ENCODE results near the gene IDE.

IDE gene

GRCh38 chr10:92562424-92562823, 11.5 kb downstream of the IDE start:
- DNase-seq = no peak

GRCh38 chr10:92559046-92559445, 14.8 kb downstream of the IDE start:
- no peak for DNase-seq

GRCh38 chr10:92553959-92554358, 19.9 kb downstream of the IDE start:
- no peak for DNase-seq

- DNase-seq = no peak
These were observed 21.6 kb downstream of the IDE start for GRCh38 chr10:92552310-92552709.

- DNase-seq = no peak
These were observed 23.0 kb downstream of the IDE start for GRCh38 chr10:92550924-92551323.

GRCh38 chr10:92547676-92548075, 26.2 kb downstream of the IDE start:
- no peak for DNase-seq

- DNase-seq = no peak
These were observed 28.3 kb downstream of the IDE start for GRCh38 chr10:92545556-92545955.

GRCh38 chr10:92544296-92544695, 29.6 kb downstream of the IDE start:
- peak; percentile 6 for DNase-seq

GRCh38 chr10:92542458-92542857, 31.4 kb downstream of the IDE start:
- DNase-seq = no peak

GRCh38 chr10:92541583-92541982, 32.3 kb downstream of the IDE start:
- DNase-seq = no peak

GRCh38 chr10:92538231-92538958, 35.5 kb downstream of the IDE start:
- no peak for DNase-seq

GRCh38 chr10:92530891-92531535, 42.9 kb downstream of the IDE start:
- DNase-seq = no peak

GRCh38 chr10:92530421-92530820, 43.5 kb downstream of the IDE start:
- DNase-seq = no peak

GRCh38 chr10:92527716-92528115, 46.2 kb downstream of the IDE start:
- no peak for DNase-seq

GRCh38 chr10:92523639-92524038, 50.3 kb downstream of the IDE start:
- no peak for DNase-seq

GRCh38 chr10:92517034-92517655, 56.7 kb downstream of the IDE start:
- peak; percentile 66 for DNase-seq

- DNase-seq = no peak
These were observed 65.0 kb downstream of the IDE start for GRCh38 chr10:92508866-92509265.

- DNase-seq = no peak
These were observed 67.6 kb downstream of the IDE start for GRCh38 chr10:92506336-92506735.

GRCh38 chr10:92505044-92505443, 68.8 kb downstream of the IDE start:
- DNase-seq = no peak

- no peak for DNase-seq
These were observed 71.5 kb downstream of the IDE start for GRCh38 chr10:92502296-92502808.

GRCh38 chr10:92493362-92493761, 80.5 kb downstream of the IDE start:
- DNase-seq = no peak

- no peak for DNase-seq
These were observed 81.1 kb downstream of the IDE start for GRCh38 chr10:92492748-92493240.

GRCh38 chr10:92490387-92490786, 83.5 kb downstream of the IDE start:
- no peak for DNase-seq

- no peak for DNase-seq
These were observed 87.3 kb downstream of the IDE start for GRCh38 chr10:92486637-92487036.
